ENCODE measurements around the gene ADGRD1. TPM values are rescaled to one million over a fixed set of nuclear protein-coding genes. Genes with fewer than 3 reads are reported as not detected.

The ADGRD1 gene
- polyA plus RNA-seq, 1 of the 3 experiments (the other 2 are of a cell fraction), result not detected

DNA sequence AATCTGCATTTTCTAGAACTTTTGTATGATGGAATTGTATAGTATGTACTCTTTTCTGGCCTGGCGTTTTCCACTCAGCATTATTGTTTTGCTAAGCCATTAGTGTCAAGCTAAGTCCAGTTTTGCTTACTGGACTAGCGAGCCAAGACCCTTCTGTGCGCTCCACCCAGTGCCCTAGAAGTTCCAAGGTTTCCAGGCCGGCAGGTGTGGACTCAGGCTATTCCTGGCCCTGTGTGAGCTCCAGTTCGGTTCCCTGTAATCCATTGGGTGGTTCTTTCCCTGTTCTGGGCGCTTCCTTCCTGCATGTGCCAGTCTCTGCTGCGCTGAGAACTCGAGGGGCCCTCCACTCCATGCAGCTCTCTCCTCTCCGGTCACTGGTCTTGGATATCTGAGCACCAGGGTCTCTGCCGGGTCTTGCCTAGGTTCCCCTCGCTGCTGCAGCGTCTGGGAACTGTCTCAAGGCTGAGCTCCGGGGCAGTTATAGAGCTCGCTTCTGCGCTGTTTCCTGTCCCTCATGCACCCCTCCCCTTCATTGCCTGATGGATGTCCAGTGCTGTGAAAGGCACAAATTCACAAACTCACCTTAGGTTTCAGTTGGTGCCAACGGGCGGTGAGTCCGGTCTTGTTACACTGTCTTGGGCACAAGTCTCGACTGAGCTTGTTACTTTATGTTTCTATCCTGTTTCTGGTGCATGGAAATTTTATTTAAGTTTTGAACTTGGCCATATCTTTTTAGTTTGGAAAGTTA lies 100.8 kb downstream of the ADGRD1 start:
- no peaks in the 10 kb centered on the region for H3K79me2 ChIP-seq (ENCODE audit: insufficient read depth)
- no peak overlapping the region for H2AFZ ChIP-seq (ENCODE audit: low read depth)
- H3K4me2 ChIP-seq, result no peak overlapping the region
- CTCF ChIA-PET, result no interaction called here
- H3F3A ChIP-seq (replicated peaks; ENCODE audit: insufficient read depth), result no peaks in the 10 kb centered on the region
- no peak overlapping the region for H3K4me3 ChIP-seq (ENCODE audit: low read depth in 2 of 2, low read length in 1 of 2)
- H3K4me1 ChIP-seq (ENCODE audit: control insufficient read depth in 1 of 2, insufficient read depth in 2 of 2, low read depth in 1 of 2, low read length in 1 of 2), result no peaks in the 10 kb centered on the region; a peak in 1 of 4 replicates
- no peak overlapping the region for H3K27ac ChIP-seq (ENCODE audit: low read depth in 2 of 2, low read length in 1 of 2)
- H3K9me2 ChIP-seq, result no peaks in the 10 kb centered on the region
- TF ChIP-seq REST (IDR thresholded peaks at IDR 0.05; ENCODE audit: low read depth, low read length) (no peak), CHD2 (IDR thresholded peaks at IDR 0.05; ENCODE audit: low read length, partially characterized antibody) (no peak), GATA2 (CRISPR knock-in tag; IDR thresholded peaks at IDR 0.05) (no peak), FOSL2 (IDR thresholded peaks at IDR 0.05; ENCODE audit: borderline replicate concordance, low read depth) (no peak), FOXJ3 (CRISPR knock-in tag; IDR thresholded peaks at IDR 0.05) (no peak), JUND (IDR thresholded peaks at IDR 0.05) (no peak), RAD21 (IDR thresholded peaks at IDR 0.05; ENCODE audit: low read length) (no peak), MEF2A (IDR thresholded peaks at IDR 0.05; ENCODE audit: borderline replicate concordance, low read depth) (no peak), EZH2phosphoT487 (IDR thresholded peaks at IDR 0.05; ENCODE audit: borderline replicate concordance, low read depth) (no peak), GABPA (IDR thresholded peaks at IDR 0.05; ENCODE audit: low read depth) (no peak), SMC3 (IDR thresholded peaks at IDR 0.05; ENCODE audit: low read depth, low read length) (no peak)
- POLR2A ChIA-PET, result no interaction called here
- H3K9ac ChIP-seq, result no peak overlapping the region
- H3K36me3 ChIP-seq (replicated peaks in 1 of 2; ENCODE audit: control insufficient read depth in 1 of 2, insufficient read depth in 2 of 2, low read length in 1 of 2), result no peaks in the 10 kb centered on the region
- no peaks in the 10 kb centered on the region for H3K27me3 ChIP-seq (ENCODE audit: insufficient read depth)
- H4K20me1 ChIP-seq (ENCODE audit: insufficient read depth), result no peaks in the 10 kb centered on the region
- no peaks in the 10 kb centered on the region for H3K9me3 ChIP-seq
- DNase-seq, result no peak
- 41% methylated on average over 17 of the region's 19 CpGs for WGBS (ENCODE audit: low lambda C conversion rate)

- H2AFZ ChIP-seq (ENCODE audit: low read depth), result no peak overlapping the region
- H3K79me2 ChIP-seq (ENCODE audit: insufficient read depth), result no peaks in the 10 kb centered on the region
- ChIA-PET POLR2A (no interaction called here), CTCF (no interaction called here)
- H3K9me2 ChIP-seq, result no peaks in the 10 kb centered on the region
- TF ChIP-seq CHD2 (IDR thresholded peaks at IDR 0.05; ENCODE audit: low read length, partially characterized antibody) (no peak), CTCF (IDR thresholded peaks at IDR 0.05) (no peak)
- no peak overlapping the region for H3K4me2 ChIP-seq
- H3K9me3 ChIP-seq, result no peaks in the 10 kb centered on the region
- no peaks in the 10 kb centered on the region for H4K20me1 ChIP-seq (ENCODE audit: insufficient read depth)
- H3K36me3 ChIP-seq (replicated peaks in 1 of 2; ENCODE audit: control insufficient read depth in 1 of 2, insufficient read depth in 2 of 2, low read length in 1 of 2), result no peaks in the 10 kb centered on the region
- H3K27ac ChIP-seq (ENCODE audit: low read depth in 2 of 2, low read length in 1 of 2), result no peak overlapping the region
- no peaks in the 10 kb centered on the region for H3K27me3 ChIP-seq (ENCODE audit: insufficient read depth)
- 22% methylated on average over 9 of the region's 9 CpGs for WGBS (ENCODE audit: low lambda C conversion rate)
- no peak overlapping the region for H3K4me3 ChIP-seq (ENCODE audit: low read depth in 2 of 2, low read length in 1 of 2)
- DNase-seq, result no peak
- H3K4me1 ChIP-seq (ENCODE audit: control insufficient read depth in 1 of 2, insufficient read depth in 2 of 2, low read depth in 1 of 2, low read length in 1 of 2), result no peaks in the 10 kb centered on the region; a peak in 1 of 4 replicates
- no peaks in the 10 kb centered on the region for H3F3A ChIP-seq (replicated peaks; ENCODE audit: insufficient read depth)
- H3K9ac ChIP-seq, result no peak overlapping the region
These were observed 101.4 kb downstream of the ADGRD1 start for GRCh38 chr12:131055093-131055465.

Measured in SK-N-SH (cell line).